Heart right ventricle (tissue), 16 donors: ENCODE results near the gene DMAC2L. TPM values are rescaled to one million over a fixed set of nuclear protein-coding genes. Genes with fewer than 3 reads are reported as not detected.
"Not testable (repeated sequence)": the region's sequence is repeated elsewhere in the genome, so short reads cannot be mapped to it uniquely, and the experiment has no call there.

Experiments
- ATAC-seq, 8 donors: fragments of 200-7000 bp; cut with Tn5 transposase; one replicate each; pipeline ENCODE4 v1.9.1; 2020; ENCODE audit warnings: mild to moderate bottlenecking in 8 of 8, moderate library complexity in 8 of 8, moderate number of reproducible peaks in 1 of 8
- DNase-seq, 2 donors: peaks; one replicate each; pipeline ENCODE4 v3.0.0-alpha.2; 2020
- H3K27ac ChIP-seq, 10 donors: fragments of 200-600 bp; sonication (generic) in 2 of 10; one replicate each; pipeline versions ENCODE4 v1.5.0 to v1.8.0; 2020 to 2022; ENCODE audit warnings: mild to moderate bottlenecking in 3 of 10
- H3K27me3 ChIP-seq, 7 donors: fragments of 200-600 bp; one replicate each; pipeline ENCODE4 v1.8.0; 2021 to 2022; ENCODE audit warnings: mild to moderate bottlenecking in 2 of 7
- H3K36me3 ChIP-seq, 9 donors: fragments of 200-600 bp; sonication (generic) in 1 of 9; one replicate each; pipeline versions ENCODE4 v1.5.0 to v1.8.0; 2020 to 2022; ENCODE audit warnings: mild to moderate bottlenecking in 2 of 9
- H3K4me1 ChIP-seq, 9 donors: fragments of 200-600 bp; sonication (generic) in 1 of 9; one replicate each; pipeline versions ENCODE4 v1.5.0 to v1.8.0; 2020 to 2022; ENCODE audit warnings: mild to moderate bottlenecking in 4 of 9
- H3K4me3 ChIP-seq, 10 donors: fragments of 200-600 bp; sonication (generic) in 2 of 10; one replicate each; pipeline versions ENCODE4 v1.5.0 to v1.8.0; 2020 to 2022; ENCODE audit warnings: mild to moderate bottlenecking in 7 of 10, moderate library complexity in 2 of 10
- H3K9me3 ChIP-seq, 11 donors: fragments of 200-600 bp in 10 of 11; sonication (generic) in 2 of 11; one replicate each; pipeline versions ENCODE4 v1.5.0 to v1.8.0; 2013 to 2022; ENCODE audit warnings: mild to moderate bottlenecking in 2 of 11, control low read depth in 1 of 11, moderate library complexity in 1 of 11
- WGBS, 2 donors: extraction: QIAGEN DNeasy Blood & Tissue Kit; methylation state at CpG; one replicate each; pipeline ENCODE4 v1.1.7; 2013; ENCODE audit warnings: inconsistent platforms in 1 of 2; 5-methylcytosine and 5-hydroxymethylcytosine counted together
- intact Hi-C, 10 donors: fragments of 100-400 bp; cut with DNase I; formaldehyde crosslinking; loops; one replicate each; pipeline versions ENCODE4 v1.11.1 to v1.14.2; 2022
- polyA plus RNA-seq, 2 donors: library from polyadenylated mRNA; stranded (reverse); fragments of 200-250 nt; gene quantifications; one replicate each; pipeline ENCODE4 v1.2.3, GENCODE V29; 2013
- total RNA-seq, 10 donors: library from RNA; stranded (reverse); fragmentation: NEBNext Ultra II Directional in 3 of 10; extraction: Animal tissue kit (Norgen Biotek cat#: 25700) in 3 of 10; gene quantifications; one replicate each; pipeline versions ENCODE4 v1.2.1 to v1.2.4, GENCODE V29; 2021 to 2023
- TF ChIP-seq, protein P1 (sequence below), 9 donors: fragments of 200-600 bp; sonication (generic) in 2 of 9; IDR thresholded peaks; one replicate each; pipeline versions ENCODE4 v1.5.0 to v1.8.0; 2021 to 2022; ENCODE audit warnings: antibody characterized with exemption in 9 of 9, mild to moderate bottlenecking in 5 of 9, moderate library complexity in 1 of 9
- donor health status: Arrhythmogenic right ventricular cardiomyopathy.
- donor health status: ischemic (EF 13 %, LVEDD 7.1; RV severe dilation, severe dysfunction).
- donor health status: healthy with polysubstance abuse.
- donor health status: DM: no; HTN: yes; CAD: no.
- donor health status: DM: no; HTN: no; CAD: no.
- donor health status: ischemic (EF 25% LVEDD 6.9; RV normal size, moderate dysfunction).
- donor health status: ischemic (EF 25% LVEDD 5.7; RV mildly dilated, moderate dysfunction).
- donor health status: healthy.
- donor health status: DM: yes; HTN: yes; CAD: no.
- donor health status: Ischemic cardiomyopathy.
- donor health status: ischemic (EF 35%, LVEDD 5.7; RV mildly dilated, moderate dysfunction).
- donor health status: nonischemic (EF 11% LVEDD 7.7; RV severe dilation, severe dysfunction).
- donor health status: DM: yes; HTN: yes; CAD: no.
- donor health status: PGD.
- donor health status: ischemic (EF 29% LVEDD 5.4; RV normal size, mild dysfunction).
- donor health status: nonischemic (EF 23%, LVEDD 6.1; RV moderate dilation, normal function).

The DMAC2L gene
- total and polyA plus RNA-seq, 12 donors: 9.4 to 31.3 (median 24.3) TPM

DNA sequence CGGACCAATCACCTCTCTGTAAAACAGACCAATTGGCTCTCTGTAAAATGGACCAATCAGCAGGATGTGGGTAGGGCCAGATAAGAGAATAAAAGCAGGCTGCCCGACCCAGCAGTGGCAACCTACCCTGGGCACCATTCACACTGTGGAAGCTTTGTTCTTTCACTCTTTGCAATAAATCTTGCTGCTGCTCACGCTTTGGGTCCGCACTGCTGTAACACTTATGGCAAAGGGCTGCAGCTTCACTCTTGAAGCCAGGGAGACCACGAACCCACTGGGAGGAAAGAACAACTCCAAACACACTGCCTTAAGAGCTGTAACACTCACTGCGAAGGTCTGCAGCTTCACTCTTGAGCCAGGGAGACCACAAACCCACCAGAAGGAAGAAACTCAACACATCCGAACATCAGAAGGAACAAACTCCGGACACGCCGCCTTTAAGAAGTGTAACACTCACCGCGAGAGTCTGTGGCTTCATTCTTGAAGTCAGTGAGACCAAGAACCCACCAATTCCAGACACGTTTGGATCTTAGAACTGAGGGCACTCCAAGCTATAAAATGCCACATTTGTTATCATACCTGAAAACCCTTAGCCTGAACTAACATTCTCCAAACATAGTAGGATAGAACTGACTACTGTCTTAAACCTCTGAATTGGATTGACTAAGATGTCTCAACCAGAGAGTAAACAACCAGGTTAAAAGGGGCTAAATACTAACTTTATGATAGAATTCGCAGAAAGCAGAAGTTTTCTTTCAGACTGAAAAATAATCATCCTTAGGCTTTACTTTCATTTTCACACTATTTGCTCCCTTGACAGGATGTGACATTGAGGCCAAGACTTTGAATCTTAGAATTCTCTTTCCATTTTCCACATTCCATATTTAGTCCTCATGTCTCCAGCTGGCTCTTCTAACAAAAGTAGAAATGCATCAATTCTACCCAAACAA, 50.9 kb downstream of the DMAC2L start:
- Histone ChIP-seq H3K4me3 (peak overlapping the region in 6 of 10 donors; percentile 11 to 51 (median 34)), H3K4me1 (peaks cover 0 to 32% (median 13%) of the 10 kb centered on the region in 9 donors), H3K27me3 (no peaks in the 10 kb centered on the region), H3K9me3 (no peaks in the 10 kb centered on the region), H3K36me3 (peaks cover 0 to 8% (median 0%) of the 10 kb centered on the region in 9 donors), H3K27ac (peak overlapping the region; percentile 3 to 89 (median 67))
- TF ChIP-seq, protein P1, sequence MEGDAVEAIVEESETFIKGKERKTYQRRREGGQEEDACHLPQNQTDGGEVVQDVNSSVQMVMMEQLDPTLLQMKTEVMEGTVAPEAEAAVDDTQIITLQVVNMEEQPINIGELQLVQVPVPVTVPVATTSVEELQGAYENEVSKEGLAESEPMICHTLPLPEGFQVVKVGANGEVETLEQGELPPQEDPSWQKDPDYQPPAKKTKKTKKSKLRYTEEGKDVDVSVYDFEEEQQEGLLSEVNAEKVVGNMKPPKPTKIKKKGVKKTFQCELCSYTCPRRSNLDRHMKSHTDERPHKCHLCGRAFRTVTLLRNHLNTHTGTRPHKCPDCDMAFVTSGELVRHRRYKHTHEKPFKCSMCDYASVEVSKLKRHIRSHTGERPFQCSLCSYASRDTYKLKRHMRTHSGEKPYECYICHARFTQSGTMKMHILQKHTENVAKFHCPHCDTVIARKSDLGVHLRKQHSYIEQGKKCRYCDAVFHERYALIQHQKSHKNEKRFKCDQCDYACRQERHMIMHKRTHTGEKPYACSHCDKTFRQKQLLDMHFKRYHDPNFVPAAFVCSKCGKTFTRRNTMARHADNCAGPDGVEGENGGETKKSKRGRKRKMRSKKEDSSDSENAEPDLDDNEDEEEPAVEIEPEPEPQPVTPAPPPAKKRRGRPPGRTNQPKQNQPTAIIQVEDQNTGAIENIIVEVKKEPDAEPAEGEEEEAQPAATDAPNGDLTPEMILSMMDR (IDR thresholded peaks at IDR 0.05): no peak
- intact Hi-C loops: no loop called here
- 84 to 85% methylated on average over 14 of the region's 14 CpGs for WGBS, 2 donors
- peak in 6 of 8 donors; percentile 31 to 53 (median 45) for ATAC-seq
- no peak for DNase-seq

DNA sequence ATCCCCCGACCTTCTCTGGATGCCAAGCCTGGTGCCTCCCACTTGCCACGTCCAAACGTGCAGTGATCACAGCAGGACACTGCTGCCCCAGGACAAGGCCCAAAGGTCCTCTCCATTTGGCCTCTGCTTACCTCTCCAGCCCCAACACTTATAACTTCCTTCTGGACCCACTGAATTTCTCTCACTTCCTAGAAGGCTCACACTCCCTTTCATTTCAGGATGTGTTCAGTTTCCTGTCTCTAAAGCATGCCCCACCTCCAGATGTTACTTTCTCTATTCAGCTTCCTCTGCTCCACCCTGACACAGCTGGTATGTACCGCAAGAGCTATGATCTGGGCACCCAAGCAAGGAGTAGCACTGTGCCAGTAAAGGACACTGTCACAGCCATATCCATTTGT, 51.6 kb downstream of the DMAC2L start:
- WGBS, 2 donors: 26 to 42% methylated on average over 4 of the region's 4 CpGs

DNA sequence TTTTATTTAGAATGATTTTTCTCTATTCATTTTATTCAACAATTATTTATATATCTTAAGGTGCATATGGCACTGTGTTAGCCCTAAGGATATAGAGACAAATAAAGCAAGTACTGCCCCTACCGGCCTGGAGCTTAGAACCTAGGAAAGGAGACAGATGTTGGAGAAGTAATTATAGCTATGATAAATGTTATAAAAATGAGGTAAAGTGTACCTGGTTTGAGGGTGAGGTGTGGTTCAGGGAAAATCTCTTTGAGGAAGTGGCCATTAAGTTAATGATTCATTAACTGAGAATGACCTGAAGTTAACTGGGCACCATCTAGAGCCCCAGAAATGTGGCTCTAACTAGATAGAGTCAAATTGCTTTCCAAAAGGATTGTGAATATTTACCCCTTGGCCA, 52.7 kb downstream of the DMAC2L start:
- intact Hi-C loops: no loop called here
- peaks cover 0 to 32% (median 13%) of the 10 kb centered on the region in 9 donors for H3K4me1 ChIP-seq
- H3K27ac ChIP-seq: peak overlapping the region in 2 of 10 donors; percentile 3 to 89
- ATAC-seq (no peak), DNase-seq (no peak)
- H3K36me3 ChIP-seq: no peaks in the 10 kb centered on the region
- H3K9me3 ChIP-seq: no peaks in the 10 kb centered on the region
- H3K4me3 ChIP-seq: no peak overlapping the region
- TF ChIP-seq, protein P1 (IDR thresholded peaks at IDR 0.05): no peak
- 97 to 98% methylated on average over 1 of the region's 1 CpG for WGBS, 2 donors
- H3K27me3 ChIP-seq: no peaks in the 10 kb centered on the region

More for the DNA sequence above, 51.6 kb downstream of the DMAC2L start:
- Histone ChIP-seq H3K27me3 (no peaks in the 10 kb centered on the region), H3K4me1 (peaks cover 0 to 32% (median 13%) of the 10 kb centered on the region in 9 donors), H3K36me3 (peaks cover 0 to 4% (median 0%) of the 10 kb centered on the region in 9 donors), H3K9me3 (no peaks in the 10 kb centered on the region), H3K27ac (peak overlapping the region; percentile 3 to 89 (median 67)), H3K4me3 (peak overlapping the region in 6 of 10 donors; percentile 11 to 51 (median 34))
- TF ChIP-seq, protein P1 (IDR thresholded peaks at IDR 0.05): no peak
- ATAC-seq (peak; percentile 73 to 89 (median 83)), DNase-seq (no peak)
- intact Hi-C loops: no loop called here

DNA sequence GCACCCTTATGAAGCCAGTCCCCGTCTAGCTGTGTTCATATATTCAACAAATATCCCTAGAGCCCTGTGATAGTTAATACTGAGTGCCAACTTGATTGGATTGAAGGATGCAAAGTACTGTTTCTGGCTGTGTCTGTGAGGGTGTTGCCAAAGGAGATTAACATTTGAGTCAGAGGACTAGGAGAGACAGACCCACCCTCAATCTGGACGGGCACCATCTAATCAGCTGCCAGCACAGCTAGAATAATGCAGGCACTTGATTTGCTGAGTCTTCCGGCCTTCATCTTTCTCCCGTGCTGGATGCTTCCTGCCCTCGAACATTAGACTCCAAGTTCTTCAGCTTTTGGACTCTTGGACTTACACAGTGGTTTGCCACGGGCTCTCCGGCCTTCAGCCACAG, 53.4 kb downstream of the DMAC2L start:
- H3K27me3 ChIP-seq, H3K9me3 ChIP-seq, intact Hi-C loops, H3K4me3 ChIP-seq, DNase-seq, H3K36me3 ChIP-seq, ATAC-seq: not testable (repeated sequence)
- WGBS, 2 donors: 87 to 88% methylated on average over 7 of the region's 7 CpGs
- peak overlapping the region in 1 of 10 donors; percentile 34 for H3K27ac ChIP-seq
- peaks cover 0 to 32% (median 13%) of the 10 kb centered on the region in 9 donors for H3K4me1 ChIP-seq
